Suprapubic skin (tissue), 4 donors: Measurements from ENCODE around the gene WLS.

Experiments
- EP300 ChIP-seq: sonication (generic); formaldehyde crosslinking; IDR thresholded peaks from one replicate; pipeline ENCODE4 v1.6.1; 2017; ENCODE audit warnings: antibody characterized with exemption
- POLR2A ChIP-seq, 2 donors: fragments of 450-650 bp; IDR thresholded peaks; one replicate each; pipeline ENCODE4 v1.6.1; 2017; ENCODE audit warnings: antibody characterized with exemption in 2 of 2, mild to moderate bottlenecking in 2 of 2, moderate library complexity in 2 of 2
- POLR2AphosphoS5 ChIP-seq, 3 donors: sonication (generic); formaldehyde crosslinking; IDR thresholded peaks; one replicate each; pipeline ENCODE4 v1.6.1; 2017; ENCODE audit warnings: antibody characterized with exemption in 3 of 3
- TF ChIP-seq, protein P1 (sequence below), 2 donors: fragments of 200-600 bp in 1 of 2; fragments of 450-650 bp in 1 of 2; sonication (generic) in 1 of 2; IDR thresholded peaks; one replicate each; pipeline ENCODE4 v1.5.1; 2016 to 2019; ENCODE audit warnings: antibody characterized with exemption in 2 of 2, mild to moderate bottlenecking in 1 of 2, moderate library complexity in 1 of 2

DNA sequence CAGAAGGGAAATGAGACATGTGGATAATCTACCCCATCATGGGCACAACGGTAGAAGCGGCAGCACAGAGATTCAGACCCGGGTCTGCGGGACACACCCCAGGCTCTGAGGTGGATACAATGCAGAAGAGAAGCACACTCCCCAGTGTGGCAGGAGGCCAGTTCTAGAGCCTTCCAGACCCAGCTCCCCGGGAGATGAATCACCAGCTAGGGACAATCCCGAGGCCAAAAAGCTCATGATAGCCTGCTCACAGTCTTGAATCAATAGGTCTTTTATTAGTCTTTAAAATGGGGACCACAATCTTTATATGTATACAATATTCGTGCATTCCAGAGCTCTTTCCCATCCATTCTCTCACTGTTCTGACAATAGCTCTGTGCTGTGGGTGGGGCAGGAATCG is 124.6 kb downstream of the WLS start:
- TF ChIP-seq, protein P1, sequence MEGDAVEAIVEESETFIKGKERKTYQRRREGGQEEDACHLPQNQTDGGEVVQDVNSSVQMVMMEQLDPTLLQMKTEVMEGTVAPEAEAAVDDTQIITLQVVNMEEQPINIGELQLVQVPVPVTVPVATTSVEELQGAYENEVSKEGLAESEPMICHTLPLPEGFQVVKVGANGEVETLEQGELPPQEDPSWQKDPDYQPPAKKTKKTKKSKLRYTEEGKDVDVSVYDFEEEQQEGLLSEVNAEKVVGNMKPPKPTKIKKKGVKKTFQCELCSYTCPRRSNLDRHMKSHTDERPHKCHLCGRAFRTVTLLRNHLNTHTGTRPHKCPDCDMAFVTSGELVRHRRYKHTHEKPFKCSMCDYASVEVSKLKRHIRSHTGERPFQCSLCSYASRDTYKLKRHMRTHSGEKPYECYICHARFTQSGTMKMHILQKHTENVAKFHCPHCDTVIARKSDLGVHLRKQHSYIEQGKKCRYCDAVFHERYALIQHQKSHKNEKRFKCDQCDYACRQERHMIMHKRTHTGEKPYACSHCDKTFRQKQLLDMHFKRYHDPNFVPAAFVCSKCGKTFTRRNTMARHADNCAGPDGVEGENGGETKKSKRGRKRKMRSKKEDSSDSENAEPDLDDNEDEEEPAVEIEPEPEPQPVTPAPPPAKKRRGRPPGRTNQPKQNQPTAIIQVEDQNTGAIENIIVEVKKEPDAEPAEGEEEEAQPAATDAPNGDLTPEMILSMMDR (IDR thresholded peaks at IDR 0.05) = no peak
- TF ChIP-seq POLR2A (IDR thresholded peaks at IDR 0.05) (no peak), EP300 (no peak), POLR2AphosphoS5 (IDR thresholded peaks at IDR 0.05) (no peak)
